Measurements from ENCODE around the gene DCAF8L2.
"Not testable (repeated sequence)": the region's sequence is repeated elsewhere in the genome, so short reads cannot be mapped to it uniquely, and the experiment has no call there.

The DCAF8L2 gene

DNA sequence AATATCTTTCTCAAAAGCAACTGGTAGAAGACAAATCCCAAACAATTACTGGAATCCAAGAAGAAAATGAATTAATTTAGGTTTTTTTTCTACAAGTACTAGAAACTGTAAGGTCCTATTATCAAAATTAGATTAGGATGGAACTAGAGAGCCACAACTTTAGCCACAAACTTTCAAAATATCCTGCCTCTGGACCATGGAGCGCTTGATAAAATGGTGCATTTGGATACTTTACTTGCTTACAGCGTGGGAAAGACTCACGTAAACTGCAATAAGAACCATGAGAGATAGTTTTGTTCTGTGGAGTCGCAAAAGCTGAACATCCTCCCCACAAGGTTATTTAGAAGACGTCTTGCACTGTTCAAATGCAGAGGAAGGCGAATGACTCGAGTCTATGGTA is at the start of gene DCAF8L2:
TSS of gene DCAF8L2 (plus strand) at position 301 of the 400 bp plus-strand sequence. CDS start 156,552 bp downstream, outside the sequence.
- DNase-seq: no peak

DNA sequence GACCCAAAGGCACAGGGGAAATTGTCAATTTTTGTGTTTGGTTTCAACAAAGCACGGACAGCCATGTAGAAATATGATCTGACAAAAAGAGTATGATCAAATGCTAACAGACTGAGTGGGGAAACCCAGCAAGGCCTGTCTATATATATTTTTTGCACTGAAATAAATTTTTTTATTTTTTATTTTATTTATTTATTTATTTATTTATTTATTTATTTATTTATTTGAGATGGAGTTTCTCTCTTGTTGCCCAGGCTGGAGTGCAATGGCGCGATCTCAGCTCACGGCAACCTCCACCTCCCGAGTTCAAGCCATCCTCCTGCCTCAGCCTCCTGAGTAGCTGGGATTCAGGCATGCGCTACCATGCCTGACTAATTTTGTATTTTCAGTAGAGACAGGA is 49.0 kb upstream of the DCAF8L2 start:
- not testable (repeated sequence) for DNase-seq

DNA sequence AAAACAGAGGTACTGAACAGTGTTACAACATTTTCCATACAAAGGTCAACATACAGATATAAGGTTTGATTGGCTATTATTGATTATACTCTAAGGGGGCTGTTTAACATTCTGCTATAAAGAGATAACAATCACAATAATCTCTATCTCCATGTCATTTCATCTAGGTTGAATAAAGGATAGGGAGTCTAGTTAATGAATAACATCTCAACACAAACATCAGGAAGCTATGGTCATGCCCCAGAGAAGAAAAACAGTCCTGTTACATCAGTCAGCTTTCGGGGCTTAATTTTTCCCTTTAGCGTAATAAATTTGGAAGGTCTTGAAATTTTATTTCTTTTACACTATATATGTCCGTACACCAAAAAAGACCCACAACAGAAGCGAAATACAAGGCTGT is 41.5 kb upstream of the DCAF8L2 start:
- DNase-seq: no peak

DNA sequence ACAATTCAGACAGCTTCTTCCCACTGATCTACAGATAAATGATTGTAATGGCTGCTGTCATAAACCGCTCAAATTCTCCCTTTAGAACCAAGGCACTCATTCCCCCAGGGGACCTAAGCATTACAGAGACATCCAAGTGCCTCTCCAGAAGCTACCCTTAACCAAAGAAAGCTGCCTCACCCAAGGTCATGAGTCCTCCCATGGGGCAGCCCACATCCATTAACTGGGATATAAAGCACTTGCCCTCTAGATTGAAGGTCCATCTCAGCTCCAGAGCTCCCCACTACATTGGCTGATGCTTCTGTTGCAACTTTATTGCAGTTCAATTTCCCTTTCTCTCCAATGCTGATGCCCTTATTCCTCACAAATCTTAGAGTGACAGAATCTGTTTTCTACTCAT is 40.5 kb upstream of the DCAF8L2 start:
- no peak for DNase-seq

DNA sequence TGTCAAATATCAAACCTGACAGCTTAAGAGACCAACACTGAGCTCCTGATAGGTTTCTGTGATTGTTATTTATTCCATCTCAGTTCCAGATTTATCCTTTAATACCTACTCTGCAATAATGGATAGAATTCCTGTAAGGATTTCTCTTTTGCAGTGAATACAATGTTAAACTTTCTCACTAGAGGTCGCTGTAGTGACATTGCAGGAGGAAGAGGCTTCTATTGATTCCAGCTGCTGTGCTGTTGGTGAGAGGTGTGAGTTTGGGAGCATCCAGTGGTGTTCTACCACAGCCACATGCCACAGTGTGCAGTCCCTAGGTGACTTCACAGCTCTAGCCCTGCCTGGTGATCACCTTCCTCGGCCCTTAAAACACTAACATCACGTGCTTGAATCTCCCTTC is 34.6 kb upstream of the DCAF8L2 start:
- DNase-seq: no peak

DNA sequence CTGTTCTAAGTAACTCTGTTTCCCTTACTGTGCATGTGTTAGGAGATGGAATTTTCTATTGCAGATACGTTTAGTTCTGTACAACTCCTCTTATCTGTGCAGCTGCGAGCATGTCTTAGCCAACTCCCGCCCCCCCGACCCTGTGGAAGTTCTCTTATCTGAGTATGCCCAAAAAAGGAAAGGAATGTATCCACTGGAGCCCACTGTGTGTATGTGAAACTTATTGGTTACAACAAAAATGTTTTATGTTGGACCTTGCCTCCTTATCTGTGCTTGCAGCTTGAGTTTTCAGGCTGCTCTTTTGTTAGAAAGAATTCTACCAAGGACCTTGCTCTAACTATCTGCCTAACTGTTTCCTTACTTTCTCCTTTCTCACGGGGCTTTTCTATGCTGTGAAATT is 24.2 kb upstream of the DCAF8L2 start:
- no peak for DNase-seq

DNA sequence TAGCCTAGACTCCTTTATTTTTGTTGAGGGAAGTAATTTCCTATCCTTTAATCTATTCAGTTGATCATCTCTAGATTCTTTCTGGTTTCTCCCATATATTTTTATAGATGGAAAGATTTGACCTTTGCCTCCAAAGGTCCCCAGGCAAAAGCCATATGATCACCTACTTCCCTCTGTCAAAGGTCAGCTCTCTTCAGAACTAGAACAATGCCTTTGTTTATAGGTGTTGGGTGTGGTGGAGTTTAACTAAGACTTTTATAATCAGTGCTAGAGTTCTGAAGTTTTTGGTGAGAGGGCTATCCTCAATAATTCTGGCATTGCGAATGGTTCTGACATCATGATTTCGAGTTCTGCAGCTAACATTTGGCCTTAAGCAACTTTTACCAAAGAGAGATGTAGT is 19.0 kb upstream of the DCAF8L2 start:
- DNase-seq: no peak

DNA sequence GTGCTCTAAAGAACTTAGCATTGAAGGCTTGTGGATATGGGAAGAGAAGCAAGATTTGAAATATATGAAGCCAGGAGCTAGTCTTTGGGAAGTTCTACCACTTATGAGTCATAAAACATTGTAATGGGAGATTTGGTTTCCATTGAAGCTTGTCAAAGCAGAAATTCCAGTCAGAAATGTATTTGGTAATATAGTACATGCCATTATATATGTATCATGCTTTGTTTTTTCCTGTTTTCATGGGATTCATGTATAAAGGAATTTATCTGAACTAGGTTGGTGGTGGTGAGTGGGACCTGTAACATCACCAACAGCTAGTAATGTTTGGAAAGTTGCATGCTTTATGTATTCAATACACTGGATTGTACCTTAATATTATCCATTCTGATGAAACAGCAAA is 14.6 kb upstream of the DCAF8L2 start:
- DNase-seq: no peak

DNA sequence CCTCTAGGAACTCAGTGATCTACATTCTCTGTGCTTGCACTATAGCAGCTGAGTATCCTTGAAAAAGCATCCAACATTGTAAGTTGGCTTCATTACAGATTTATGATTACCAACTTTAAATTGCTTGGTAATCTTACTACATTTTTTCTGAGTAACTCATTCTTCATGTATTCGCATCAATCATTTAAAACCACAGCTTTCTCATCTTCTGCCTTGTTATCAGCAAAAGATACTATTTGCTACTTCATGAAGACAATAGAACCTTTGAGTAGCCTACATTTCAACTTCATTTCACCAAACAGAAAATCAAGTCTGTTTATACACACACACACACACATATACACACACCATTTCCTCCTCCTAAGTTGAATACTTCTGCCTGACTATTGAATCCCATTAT is 6.2 kb upstream of the DCAF8L2 start:
- no peak for DNase-seq

DNA sequence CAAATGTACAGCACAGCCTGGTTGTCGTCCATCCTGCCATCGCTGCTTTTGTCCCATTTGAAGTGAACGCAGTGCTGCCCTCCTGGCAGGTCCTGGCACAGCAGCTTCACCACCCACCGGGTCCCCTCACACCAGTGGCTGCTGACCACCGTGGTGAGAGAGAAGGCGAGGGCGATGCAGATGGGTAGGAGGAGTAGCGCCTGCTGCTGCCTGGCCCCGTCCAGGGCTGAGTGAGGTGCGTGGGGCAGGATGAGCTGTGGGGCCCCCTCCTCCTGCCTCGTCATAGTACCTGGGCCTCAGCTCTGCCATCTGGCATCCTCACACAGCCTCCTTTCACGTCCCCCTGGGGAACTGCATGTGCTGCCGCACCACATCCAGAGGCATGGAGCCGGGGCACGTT is 1.8 kb downstream of the DCAF8L2 start:
- no peak for DNase-seq

DNA sequence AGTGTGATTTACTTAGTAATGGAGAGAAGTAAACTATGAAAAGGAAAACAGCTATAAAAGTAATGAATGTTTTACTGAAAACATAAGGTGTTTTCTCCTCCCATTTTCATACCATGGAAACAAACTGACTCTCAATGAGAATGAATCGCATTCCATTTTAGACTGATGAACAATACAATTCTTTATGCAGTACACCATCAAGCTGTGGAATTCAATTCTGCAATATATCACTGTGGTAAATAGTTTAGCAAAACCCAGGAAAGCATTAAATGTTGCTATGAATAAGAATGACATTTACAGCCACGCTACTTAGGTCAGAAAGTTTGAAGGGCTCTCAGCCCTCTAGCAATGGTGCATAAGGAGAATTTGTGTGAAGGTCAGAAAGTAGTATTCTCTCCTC is 7.4 kb downstream of the DCAF8L2 start:
- no peak for DNase-seq

DNA sequence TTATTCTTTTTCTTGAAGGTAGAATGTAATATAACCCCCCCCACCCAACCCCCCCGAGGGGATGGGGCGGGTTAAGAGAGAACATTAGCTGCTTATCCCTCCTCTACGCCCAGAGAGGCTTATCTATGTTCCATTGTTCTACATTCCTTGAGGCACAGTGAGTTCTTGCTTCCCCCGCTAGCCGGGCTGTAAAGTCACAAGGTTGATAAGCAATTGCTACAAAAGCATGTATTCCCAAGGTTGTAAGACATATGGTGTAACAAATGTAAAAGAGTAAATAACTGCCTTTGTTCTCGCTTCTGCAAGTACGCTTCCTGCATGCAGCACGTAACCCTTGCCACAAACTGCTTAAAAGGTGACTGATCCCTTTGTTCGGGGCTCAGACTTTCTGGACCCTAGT is 8.2 kb downstream of the DCAF8L2 start:
- DNase-seq: no peak

DNA sequence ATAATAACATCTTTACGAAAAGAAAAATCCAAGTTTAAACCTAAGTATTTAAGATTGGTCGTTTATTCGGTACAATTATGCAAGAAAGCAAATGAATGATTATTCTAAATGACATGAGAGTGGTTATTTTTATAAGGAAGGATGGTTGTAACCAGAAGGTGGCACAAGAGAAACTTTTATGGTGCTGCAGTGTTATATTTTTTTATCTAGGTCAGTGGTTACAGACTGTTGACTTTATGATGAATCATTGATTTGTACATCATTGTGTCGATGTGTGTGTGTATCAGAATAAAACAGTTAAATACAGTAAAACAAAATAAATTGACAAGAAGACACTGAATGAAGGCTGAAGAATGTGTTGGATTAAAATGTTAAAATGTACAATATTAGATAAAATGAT is 9.8 kb downstream of the DCAF8L2 start:
- no peak for DNase-seq

DNA sequence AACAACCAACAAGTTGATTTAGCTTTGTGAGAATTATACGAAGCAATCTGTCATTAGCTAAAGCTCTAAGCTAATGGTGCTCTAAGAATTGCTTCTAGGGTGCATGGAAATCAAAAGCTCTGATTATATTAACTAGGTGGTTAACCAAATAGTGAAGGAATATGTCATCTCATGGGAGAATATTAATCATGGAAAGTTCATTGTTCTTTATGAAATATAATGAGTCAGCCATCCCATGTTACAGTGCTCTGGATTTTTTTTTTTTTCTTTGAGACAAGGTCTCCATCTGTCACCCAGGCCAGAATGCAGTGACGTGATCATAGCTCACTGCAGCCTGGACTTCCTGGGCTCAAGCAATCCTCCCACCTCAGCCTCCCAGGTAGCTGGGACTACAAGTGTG is 10.5 kb downstream of the DCAF8L2 start:
- DNase-seq: no peak

DNA sequence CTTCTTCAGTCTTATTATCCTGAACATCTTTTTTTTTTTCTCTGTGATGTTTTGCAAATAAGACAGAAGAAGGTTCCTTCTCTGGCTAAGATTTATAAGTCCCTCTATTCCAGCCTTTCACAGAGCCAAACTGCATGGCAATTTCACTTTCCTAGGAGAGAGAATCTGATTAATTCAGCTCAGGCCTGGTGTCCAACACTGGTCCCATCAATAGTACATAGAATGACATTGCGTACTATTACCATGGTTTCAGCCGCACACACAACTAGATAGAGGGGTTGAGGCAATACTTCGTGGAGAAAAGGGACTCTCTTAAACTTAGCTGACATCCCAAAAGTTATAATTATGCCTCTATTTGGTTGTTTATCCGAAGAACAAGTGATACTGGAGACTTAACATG is 18.5 kb downstream of the DCAF8L2 start:
- DNase-seq: no peak

DNA sequence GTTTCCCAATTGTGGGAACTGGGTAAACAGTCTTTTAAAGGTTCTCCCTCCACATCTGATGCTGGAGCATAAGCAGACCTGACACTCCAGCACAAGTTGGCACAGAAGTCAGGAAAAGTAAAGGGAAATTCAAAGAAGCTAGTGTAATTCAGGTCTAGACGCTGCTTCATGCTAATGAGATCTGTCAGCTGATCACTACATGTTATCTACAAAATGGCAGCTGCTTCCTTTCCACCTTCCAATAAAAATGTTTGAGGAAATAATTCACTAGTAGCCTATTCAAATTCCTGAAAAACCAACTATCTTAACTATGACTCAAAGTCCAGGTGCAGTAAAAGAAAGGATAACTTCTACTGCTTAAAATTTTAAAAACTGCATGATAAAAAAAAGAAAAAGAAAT is 29.3 kb downstream of the DCAF8L2 start:
- DNase-seq: no peak

DNA sequence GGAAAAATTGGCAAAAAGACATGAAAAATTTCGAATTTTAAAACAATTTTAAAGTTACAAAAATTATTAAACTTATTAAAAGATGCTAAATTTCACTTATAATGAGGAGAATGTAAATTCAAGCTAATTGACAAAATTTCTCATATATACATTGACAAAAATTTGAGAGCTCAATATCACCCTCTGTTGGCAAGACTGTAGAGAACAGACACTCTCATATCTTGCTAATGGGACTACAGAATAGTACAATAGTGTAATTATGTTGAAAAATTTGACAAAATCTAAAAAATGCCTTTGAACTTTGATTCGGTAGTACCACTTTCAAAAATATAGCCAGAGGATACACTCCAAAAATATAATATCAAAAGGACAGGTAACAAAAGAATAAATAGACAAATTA is 29.8 kb downstream of the DCAF8L2 start:
- no peak for DNase-seq

DNA sequence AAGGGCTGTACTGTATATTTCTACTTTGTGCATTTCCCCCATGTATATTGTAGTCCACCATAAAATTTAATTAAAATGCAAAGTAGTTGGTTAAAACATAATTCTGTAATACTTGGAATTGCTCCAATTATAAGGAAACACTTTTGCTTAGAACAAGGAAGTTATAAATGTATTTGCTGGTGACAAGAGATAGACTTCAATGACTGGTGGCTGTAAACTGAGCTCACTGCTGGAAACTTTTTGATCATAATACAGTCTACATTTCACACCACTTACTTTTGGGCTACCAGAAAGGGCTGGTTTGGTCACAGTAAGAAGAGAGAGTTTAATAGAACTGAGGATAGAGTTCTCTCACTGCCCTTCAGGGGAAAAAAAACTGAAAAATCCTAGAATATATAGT is 32.7 kb downstream of the DCAF8L2 start:
- DNase-seq: no peak

DNA sequence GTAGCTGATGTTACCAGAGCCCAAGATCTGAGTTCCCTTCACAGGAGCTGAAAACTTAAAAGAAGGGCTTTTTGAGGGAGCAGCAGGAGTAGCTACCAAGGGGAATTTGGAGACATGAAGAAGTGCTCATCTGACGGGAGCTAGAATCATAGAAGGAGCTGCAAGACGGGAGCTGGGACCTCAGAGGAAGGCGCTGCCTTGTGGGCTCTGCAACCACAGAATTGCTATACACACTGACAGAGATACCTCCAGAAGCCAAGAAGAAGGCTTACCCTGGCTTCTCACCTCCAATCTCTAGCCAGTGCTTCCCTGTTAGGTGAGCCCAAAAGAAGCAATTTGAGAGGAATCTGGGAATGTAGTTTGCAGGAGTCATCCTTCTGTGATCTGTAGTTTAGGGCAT is 35.9 kb downstream of the DCAF8L2 start:
- DNase-seq: no peak

DNA sequence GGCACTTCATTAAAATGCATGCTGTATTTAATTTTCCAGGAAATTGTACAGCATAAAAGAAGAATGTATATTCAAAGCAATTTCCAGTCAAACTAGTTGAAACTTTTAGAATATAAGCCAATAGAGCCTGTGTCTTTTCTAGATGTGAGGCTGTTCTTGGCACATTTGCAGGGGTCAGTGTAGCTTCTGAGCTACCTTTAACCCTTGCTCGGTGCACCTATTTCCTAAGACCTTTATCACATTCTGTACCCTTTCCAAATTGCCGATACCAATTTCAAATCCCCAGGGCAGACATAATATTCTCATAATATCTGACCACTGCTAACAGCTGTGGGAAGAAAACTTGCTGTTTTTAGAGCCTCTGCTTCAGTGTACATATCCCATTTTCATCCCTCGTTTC is 43.2 kb downstream of the DCAF8L2 start:
- no peak for DNase-seq

DNA sequence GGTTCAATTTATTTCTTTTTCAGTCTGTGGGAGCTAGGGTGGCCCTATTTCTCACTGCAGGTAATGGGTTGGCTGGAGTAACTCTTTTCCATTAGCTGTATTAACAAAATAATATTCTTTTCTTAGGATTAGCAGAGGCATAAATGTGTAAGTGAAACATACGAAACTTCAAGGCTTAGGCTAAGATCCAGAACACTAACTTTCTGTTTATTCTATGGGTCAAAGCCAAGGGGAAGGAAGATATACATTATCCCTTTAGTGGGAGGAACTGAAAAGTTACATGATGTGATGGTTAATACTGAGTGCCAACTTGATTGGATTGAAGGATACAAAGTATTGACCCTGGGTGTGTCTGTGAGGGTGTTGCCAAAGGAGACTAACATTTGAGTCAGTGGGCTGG is 66.4 kb downstream of the DCAF8L2 start:
- no peak for DNase-seq

DNA sequence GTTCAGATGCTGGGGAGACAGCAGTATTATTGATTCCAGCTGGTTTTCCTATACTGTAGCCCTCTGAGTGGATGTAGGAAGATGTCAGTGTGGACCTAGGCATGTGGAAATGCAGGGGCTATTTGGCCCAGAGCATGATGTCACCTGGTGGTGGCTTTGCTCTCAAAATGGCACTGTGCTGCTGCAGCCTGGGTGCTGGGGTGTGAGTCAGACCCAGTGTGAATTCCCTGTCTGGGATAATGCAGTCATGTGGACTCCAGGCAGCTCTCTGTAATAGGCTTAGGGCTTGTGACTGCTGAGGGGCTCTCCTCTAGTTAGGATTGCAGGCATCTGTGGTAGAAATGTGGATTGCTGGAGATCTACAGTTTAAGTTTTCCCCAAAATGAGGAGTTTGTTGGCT is 70.7 kb downstream of the DCAF8L2 start:
- no peak for DNase-seq

DNA sequence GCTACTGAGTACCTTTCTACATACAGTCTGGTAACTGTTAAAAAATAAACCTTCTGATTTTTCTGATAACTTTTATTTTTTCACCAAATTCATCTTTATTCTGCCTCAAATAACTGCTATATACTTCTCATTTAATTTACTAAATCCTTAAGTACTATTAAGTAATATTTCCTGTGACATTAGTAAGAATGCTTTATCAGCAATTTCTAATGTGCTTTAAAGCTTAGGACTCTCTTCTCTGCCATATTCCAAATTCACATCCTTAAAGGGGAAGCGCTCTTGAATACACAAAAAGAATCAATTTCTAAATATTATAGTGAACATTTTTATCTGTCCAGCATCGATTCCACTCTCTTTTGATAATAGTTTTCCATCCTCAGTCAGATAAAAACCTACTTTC is 81.1 kb downstream of the DCAF8L2 start:
- DNase-seq: no peak

DNA sequence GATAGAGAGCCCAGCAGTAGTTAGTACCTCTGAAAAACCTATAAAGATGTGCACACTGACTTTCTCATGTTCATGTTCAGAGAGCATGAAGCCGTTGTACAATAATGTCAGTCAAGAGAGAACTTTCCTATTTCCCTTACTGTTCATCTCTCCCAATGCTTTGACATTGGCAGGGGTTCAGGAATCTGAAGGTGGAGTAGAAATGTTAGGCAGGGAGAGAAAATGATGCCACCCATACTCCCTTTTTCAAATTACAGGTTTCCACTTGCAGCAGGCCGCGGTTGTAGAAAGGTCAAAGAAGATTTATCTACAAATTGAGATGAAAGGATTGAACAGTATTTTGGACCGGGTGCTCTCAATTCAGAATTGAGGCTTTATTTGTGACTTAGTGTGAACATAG is 84.3 kb downstream of the DCAF8L2 start:
- no peak for DNase-seq

DNA sequence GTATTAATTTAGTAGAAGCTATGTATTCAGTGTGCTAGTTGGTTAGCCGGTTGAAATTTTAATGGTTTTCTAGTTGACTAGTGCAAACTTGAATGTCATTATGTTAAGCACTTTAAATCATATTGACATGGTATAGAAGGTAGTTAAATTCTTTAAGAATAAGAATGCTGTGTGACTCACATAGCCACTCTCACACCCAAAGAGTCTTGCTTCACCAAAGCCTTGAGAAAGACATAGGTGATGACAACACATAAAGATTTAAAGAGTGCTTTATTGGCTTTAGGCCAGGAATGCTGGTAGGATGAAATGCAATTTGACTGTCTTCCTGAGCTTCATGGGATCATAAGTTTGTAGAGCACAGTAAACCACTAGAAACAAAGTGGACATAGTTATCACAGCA is 85.3 kb downstream of the DCAF8L2 start:
- DNase-seq: peak; percentile 4

DNA sequence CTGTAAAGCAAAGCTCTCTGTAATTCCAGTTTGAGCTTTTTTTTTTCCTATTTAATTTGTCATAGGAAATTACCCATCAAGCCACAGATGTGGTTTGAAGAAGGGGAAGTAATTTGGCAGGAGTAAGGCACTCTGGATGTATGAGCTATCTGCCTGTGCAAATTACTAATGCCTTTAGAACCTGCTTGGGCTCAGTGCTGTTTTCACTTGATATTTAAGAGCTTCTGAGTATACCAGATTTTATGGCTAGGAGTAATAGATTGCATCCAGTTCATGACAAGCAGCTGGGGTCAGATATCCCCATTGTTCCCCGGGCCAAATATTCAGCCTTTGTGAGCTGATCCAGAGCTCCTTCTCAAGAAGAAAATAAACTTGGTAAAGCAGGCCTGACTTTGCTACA is 89.1 kb downstream of the DCAF8L2 start:
- no peak for DNase-seq
